Fibroblast of skin of left biceps (primary cell): ENCODE data around the gene LMX1B.
"Not testable (repeated sequence)": the region's sequence is repeated elsewhere in the genome, so short reads cannot be mapped to it uniquely, and the experiment has no call there.

Experiments
- DNase-seq, 2 experiments: peaks; one replicate each; pipeline ENCODE4 v3.0.0-alpha.2; 2013; ENCODE audit warnings: low read depth in 2 of 2

The LMX1B gene

DNA sequence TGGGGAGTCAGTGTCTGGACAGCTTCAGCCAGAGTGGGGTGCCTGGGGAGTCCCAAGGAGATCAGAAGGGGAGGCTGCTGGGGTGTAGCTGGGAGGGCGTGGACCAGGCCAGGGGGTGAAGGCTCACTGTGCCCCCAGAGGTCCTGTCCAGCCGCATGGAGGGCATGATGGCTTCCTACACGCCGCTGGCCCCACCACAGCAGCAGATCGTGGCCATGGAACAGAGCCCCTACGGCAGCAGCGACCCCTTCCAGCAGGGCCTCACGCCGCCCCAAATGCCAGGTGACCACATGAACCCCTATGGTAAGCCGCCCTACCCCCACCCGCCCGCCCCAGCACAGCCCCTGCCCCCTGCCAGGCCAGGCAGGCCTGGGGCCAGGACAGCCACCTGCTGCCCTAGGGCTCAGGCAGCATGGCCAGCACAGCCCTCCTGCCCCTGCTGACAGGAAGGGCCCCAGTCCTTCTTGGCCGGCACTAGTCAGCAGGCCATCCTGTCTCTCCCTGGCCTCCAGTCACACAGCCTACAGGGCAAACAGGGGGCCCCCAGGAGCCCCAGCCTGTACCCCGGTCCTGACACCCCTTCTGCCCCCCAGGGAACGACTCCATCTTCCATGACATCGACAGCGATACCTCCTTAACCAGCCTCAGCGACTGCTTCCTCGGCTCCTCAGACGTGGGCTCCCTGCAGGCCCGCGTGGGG, 82.1 kb downstream of the LMX1B start:
- no peak for DNase-seq

DNA sequence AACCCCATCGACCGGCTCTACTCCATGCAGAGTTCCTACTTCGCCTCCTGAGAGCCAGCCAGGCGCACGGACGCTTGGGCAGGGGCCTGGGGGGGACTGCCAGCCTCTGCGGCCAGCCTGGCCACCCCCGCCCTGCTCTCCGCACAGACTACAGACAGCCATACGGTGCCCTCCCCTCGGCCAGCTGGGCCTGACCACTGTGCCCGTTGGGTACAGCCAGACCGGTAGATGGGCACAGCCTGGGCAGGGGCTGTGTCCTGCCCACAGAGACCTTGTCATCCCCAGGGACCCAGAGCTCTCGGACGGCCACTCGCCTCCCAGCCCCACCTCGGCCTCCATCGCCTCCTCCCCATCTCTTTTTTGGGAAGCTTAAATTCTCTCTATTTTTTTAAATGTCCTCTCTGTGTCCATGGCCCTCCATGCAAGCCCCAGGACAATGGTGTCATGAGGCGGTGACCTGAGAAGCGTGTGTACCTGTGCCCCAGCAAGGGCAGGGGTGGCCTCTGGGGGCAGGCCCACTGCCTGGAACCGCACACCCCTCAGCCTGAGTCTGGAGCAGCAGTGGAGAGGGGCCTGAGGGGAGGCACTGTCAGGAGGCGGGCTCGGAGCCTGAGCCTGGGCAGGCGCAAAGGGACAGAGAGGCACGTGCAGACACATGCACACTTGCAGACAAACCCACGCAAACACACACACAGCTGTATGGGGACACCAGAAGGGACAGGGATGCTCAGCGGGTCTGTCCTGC, 82.8 kb downstream of the LMX1B start:
- DNase-seq, result no peak

- DNase-seq, result no peak
Measured at GRCh38 chr9:126697330-126697729, 83.6 kb downstream of the LMX1B start.

DNA sequence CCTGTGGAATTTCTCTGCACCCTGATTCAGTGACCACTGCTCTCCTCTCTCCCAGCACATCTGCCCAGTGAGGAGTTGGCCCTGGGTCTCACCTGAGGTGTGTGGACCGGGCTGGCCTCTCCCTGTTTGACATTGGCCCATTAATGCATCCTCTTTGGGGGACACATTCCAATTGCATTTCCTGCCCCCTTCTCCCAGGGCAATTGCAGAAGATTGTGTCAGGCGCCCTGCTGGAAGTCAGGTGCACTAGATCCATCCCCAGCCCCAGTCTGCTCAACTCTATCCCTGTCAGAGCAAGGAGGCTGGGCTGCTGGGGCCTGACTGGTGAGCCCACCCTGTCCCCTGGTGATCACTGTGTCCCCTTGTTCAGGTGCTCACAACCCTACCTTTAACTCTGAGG, 84.5 kb downstream of the LMX1B start:
- DNase-seq, result no peak

DNA sequence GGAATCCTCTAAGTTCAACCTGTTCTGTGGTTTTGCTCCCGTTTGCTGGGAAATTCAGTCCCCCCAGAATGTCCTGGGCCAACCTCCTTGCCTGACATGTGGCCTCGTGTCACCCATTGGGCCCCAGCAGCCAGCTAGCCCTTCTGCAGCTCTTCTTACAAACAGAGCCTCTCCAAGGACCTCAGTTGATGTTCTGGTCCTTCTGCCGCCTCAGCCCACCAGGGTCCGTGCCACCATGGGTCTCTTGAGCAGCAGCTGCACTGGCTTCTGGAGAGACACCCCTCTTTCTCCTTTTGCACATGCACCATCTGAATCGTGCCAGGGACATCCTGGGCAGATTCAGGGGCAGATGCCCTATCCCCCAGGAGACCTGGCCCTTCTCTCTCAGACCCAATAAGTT, 85.0 kb downstream of the LMX1B start:
- no peak for DNase-seq

GRCh38 chr9:126699401-126699881, 85.7 kb downstream of the LMX1B start:
- DNase-seq, result no peak

DNA sequence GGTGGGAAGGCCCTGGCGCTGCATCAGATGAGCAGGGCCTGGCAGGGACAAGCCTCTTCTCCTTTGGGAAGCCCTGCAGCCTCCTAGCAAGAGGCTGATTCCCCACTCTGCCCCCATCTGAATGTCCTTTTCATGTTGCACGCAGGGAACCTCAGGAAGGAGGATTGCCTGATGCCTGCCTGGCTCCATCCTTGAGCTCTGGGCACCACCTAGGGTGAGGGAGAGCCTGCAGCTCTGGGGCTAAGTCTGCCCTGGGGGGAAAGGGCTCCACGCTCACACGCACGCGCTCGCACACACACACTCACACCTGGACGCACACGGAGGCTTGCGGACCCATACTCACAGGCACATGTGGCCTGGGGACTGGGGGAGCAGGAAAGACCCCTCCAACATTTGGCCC, 86.6 kb downstream of the LMX1B start:
- DNase-seq, result no peak

GRCh38 chr9:126700903-126701812, 87.4 kb downstream of the LMX1B start:
- DNase-seq, result no peak

- DNase-seq, result no peak
Measured at GRCh38 chr9:126701813-126702140, 88.0 kb downstream of the LMX1B start.

DNA sequence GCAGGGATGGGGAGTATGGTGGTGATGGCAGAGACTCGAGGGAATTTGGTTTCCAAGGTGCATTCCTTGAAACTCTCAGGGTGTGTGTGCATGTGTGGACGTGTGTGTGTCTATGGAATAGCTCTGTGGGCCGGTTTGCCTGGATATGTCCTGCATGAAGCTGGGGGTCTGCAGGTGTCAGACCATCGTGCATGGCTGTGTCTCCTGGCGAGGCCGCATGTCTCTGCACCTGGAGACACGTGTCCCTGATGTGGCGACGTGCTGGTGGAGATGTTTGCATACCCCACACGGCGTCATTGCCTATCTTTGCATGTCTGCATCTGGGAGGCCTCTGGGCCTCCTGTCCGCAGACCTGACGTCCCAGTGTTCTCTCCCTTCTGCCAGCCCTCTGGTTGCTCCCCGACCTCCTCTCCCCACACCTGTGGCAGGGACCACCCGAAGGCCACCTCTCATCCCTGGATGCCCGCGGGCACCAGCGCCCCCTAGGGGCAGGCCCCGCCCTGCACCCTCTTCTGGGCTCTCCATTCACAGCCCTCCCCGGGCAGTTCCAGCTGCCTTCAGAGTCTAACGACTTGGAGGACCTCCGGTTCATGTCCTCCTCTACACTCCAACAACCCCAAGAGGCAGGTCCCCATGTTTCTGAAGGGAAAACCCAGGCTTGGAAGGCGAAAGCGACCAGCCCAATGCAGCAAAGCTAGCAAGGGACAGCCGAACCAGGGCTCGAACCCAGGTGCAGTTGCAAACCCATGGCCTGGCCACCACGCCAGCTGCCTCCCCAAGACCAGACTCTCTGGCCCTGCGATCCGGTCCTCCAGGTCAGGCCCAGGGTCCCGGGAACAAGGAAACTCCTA, 88.6 kb downstream of the LMX1B start:
- no peak for DNase-seq

GRCh38 chr9:126703002-126703865, 89.5 kb downstream of the LMX1B start:
- DNase-seq, result no peak

DNA sequence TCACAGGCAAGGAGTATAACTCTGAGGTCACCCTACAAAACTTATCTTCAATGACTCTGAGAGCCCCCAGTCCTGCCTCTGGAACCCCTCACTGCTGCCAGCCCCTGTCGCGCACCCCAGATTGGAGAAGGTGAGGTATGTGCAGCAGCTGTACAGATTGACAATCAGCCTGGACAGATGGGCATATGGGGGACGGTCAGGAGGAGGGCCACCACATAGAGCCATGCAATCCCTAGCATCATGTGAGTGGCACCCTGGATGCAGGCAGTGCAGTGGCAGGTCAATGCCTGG, 90.1 kb downstream of the LMX1B start:
- no peak for DNase-seq

DNA sequence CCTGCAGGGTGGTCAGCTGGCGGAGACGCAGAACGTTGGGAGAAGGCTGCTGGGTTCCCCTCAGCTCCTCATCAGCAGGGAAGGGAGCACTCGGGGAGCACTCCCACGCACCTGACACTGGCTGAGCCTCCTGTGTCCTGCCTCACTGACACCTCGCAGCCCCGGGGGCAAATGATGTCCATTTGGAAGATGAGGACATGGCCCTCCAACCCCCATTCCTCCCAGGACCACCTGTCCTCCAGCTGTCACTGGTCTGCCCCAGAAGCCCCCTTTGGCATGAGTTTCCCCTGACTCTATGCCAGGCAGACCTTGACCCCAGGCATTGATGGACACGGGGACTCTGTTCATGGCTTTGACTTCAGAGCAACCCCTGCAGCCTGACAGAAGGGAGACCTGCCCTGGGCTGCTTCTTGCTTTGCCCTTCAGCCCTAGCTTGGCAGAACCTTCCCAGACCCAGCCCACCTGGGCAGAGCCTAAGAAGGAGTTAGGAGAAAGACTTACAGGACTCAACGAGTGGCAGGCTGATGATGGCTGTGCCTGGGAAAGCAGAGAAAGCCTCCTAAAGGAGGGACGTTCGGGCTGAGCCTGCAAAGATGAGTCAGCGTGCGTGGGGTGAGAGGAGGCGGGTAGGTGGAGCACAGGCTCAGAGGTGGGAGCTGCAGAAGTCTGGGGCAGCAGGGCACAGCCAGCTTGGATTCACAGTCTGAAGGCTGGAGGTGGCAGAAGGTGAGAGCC, 90.6 kb downstream of the LMX1B start:
- DNase-seq, result no peak

- DNase-seq, result peak in 1 of 2 experiments; percentile 7
Measured at GRCh38 chr9:126704892-126705766, 91.4 kb downstream of the LMX1B start.

GRCh38 chr9:126705767-126706697, 92.3 kb downstream of the LMX1B start:
- DNase-seq, result no peak

- DNase-seq, result no peak
Measured at GRCh38 chr9:126706698-126707053, 92.9 kb downstream of the LMX1B start.

DNA sequence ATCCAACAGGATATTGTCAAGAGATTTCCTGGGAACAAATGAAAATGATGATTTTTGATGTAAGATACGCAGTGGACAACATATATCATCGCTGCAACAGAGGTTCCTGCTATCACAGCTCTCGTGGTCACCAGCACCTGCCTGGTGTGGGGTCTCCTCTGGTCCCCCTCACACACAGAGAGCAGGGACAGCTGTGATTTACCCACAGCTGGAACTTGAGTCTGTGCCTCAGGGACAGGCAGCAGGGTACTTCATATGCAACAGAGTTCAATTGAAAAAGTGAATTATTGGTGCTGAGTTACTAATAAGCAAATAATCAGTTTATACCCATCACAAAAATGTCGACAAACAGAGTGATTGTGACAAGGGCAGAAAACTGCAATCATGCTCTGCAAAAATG, 93.4 kb downstream of the LMX1B start:
- no peak for DNase-seq

DNA sequence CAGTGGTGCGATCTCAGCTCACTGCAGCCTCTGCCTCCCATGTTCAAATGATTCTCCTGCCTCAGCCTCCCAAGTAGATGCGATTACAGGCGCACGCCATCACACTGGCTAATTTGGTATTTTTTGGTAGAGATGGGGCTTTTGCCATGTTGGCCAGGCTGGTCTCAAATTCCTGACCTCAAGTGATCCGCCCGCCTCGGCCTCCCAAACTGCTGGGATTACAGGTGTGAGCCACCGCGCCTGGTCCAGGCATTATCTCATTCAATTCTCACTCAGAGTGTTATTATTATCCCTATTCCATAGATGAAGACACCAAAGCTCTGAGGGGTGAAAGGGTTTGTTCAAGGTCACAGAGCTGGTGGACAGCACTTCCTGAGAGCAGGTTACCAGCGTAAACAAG, 94.0 kb downstream of the LMX1B start:
- DNase-seq, result not testable (repeated sequence)
